Glomerular endothelial cell (primary cell): ENCODE results near the gene DCST1. TPM values are rescaled to one million over a fixed set of nuclear protein-coding genes. Genes with fewer than 3 reads are reported as not detected.

ENCODE experiments used
- DNase-seq: peaks from one replicate; pipeline ENCODE4 v3.0.0-alpha.2; 2011; ENCODE audit warnings: low read depth, low spot score; ENCODE audit errors: extremely low read depth
- total RNA-seq: library from RNA; depleted of rRNA; stranded (reverse); fragments of >200 nt; gene quantifications from 2 replicates; pipeline ENCODE4 v1.2.3, GENCODE V29; 2015

DCST1 gene
- total RNA-seq, 1 donor from 2014 or later: not detected

GRCh38 chr1:155030899-155031298, 2.7 kb upstream of the DCST1 start:
- no peak for DNase-seq

DNA sequence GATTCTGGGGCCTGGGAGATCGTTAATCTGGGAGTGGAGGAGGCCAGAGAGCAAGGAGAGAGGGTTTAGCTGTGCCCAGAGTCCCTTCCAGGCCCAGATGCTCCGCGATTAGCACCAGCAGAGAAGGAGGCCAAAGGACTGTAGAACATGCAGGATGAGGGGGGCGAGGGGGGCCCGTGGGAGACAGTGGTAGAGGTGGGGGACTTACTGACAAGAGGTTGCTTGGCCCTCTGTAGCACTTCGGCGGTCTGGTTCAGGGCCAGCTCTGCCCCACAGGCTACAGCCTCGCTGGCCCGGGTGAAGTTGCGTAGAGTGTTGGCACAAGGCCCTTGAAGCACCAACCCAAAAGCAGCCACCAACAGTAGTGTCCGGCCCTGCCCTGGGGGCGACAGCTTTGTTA, 738 bp upstream of the DCST1 start:
- DNase-seq: no peak

DNA sequence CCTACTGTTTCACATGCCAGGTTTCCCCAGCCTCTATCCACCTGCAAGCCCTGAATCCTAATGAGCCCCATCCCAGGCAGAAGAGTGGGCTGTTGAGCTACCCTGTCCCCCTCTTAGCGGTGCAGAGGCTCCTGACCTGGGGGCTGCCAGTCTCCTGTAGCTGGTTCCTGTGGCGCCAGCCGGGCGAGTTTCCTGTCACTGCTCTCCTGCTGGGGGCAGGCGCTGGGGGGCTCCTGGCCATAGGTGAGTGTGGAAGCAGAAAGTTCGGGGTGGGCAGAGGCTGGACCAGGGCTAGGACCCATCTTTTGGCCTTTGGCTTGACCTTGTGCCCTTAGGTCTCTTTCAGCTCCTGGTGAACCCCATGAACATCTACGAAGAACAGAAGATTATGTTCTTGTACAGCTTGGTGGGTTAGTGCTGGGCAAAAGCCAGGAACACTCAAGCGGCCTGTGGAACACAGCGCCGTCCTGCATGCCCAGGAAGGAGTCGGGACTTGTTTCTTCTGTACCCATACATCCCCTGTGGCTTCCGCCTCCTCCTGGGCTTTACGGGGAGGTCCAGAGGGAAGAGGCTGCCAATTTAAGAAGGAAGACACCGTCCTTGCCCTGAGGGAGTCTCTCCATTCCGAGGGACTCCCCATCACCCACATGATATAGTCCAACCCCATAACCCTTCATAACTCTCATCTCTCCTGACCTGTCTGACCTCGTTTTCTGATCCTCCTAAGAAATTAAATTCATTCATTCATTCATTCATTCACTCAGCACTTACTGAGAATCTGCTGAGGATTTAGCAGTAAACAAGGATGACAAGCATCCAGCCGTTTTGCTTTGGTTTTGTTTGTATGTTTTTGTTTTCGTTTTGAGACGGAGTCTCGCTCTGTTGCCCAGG, 939 bp downstream of the DCST1 start:
- no peak for DNase-seq

- DNase-seq: no peak
These were observed 2.3 kb downstream of the DCST1 start for GRCh38 chr1:155035936-155036335.

GRCh38 chr1:155037043-155037442, 3.4 kb downstream of the DCST1 start:
- DNase-seq: no peak

GRCh38 chr1:155037851-155038441, 4.3 kb downstream of the DCST1 start:
- no peak for DNase-seq

- DNase-seq: no peak
These were observed 5.1 kb downstream of the DCST1 start for GRCh38 chr1:155038602-155039307.

DNA sequence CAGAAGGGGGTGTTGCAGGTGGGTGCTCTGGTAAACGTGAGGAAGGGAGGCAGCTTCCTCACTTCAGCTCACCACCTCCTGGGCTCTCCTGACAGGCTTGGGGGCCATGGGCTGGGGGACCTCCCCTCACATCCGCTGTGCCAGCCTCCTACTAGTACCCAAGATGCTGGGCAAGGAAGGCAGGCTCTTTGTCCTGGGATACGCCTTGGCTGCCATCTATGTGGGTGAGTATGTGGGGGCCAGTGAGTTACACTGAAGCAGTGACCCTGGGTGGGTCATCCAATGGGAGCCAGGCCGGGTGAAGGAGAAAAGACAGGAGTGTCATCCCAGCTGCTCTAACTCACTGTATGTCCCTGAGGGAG, 5.7 kb downstream of the DCST1 start:
- DNase-seq: no peak

GRCh38 chr1:155040358-155041093, 6.9 kb downstream of the DCST1 start:
- DNase-seq: no peak

DNA sequence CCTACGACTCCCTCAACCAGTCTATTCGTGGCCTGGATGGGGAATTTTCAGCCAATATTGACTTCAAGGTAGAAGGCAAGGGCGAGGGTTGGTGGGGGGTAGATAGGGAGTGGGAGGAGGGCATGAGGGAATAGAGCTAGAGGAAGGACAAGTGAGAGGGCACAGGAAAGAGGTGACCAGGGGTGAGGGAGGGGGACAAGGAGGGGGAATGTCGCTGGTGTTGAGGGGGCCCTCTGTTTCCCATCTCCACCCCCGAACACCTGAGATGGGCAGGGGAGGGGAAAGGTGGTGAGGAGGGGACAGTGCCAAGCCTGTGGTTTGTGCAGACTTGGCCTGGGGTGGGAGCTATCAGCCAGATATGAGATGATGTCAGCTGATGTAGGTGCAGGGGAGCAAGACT, 9.2 kb downstream of the DCST1 start:
- no peak for DNase-seq

- DNase-seq: no peak
These were observed 9.7 kb downstream of the DCST1 start for GRCh38 chr1:155043301-155043702.

- DNase-seq: no peak
These were observed 10.2 kb downstream of the DCST1 start for GRCh38 chr1:155043793-155044192.

- no peak for DNase-seq
These were observed 10.7 kb downstream of the DCST1 start for GRCh38 chr1:155044365-155044764.

DNA sequence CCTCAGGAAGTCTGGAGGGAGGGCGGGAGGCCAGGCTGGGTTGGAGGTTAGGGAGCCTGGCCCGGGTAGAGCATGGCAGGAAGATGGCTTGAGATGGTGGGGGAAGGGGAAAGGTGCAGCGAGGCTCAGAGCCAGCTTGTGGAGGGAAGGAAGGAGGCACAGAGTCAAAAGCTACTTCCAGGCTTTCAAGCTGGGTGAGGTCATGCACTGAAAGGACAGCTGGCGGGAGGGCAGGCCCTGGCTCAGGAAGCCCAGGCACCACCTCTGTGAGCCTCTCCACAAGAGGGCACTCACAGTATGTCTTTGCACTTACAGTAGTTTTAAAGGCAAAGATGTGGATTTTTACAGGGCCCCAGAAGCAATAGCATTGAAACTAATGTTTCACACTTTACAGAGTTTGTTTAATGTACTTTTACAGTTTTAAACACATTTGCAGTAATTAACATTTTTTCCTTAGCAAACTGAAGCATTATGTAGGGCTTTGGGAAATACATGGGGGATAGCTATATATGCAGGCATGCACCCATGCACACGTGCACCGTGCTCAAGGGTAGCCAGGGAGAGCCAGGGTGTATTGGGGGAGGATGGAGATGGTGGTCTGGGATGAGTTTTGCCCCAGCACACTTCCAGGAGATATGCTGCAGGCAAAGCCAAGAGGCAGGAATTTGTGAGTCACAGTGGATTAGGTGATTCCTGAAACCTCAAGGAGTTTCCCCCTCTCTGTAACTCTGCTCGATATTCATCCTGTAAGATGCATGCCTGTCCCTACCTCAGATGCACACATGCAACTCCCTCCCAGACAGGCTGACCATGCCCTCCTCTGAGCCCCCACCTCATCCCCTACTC, 11.4 kb downstream of the DCST1 start:
- DNase-seq: peak; percentile 57

DNA sequence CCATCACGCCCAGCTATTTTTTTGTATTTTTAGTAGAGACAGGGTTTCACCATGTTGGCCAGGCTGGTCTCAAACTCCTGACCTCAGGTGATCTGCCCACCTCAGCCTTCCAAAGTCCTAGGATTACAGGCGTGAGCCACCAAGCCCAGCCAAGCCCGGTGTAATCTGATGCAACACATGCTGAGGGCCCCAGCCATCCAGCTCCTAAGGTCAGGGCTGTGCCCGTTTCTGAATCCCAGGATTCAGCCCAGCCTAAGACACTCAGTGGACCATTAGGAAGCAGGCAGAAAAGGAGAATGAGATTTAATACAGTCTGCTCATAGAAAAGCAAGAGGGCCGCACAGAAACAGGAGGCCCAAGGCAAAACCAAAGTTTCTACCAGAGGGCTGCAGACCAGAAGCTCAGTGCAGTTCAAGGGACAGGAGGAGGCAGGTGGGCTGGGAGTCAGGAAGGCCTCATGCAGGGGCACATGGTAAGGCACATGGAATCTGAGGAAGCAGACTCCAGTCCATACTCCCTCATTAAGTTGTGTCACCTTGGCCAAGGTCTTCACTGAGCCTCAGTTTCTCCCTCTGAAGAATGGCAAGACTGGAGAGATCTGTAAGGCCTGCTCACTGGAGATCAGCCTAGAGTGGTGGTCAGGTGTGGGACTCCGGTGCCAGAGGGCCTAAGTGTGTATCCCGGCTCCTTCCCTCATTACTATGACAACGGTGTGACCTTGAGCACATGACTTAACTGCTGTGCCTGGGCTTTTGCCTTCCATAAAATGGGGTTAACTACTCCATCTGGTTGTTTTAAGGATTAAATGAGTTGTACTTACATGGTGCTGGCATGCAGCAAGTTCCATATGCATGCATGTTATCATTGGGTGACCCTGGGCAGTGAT, 15.1 kb downstream of the DCST1 start:
- DNase-seq: no peak

DNA sequence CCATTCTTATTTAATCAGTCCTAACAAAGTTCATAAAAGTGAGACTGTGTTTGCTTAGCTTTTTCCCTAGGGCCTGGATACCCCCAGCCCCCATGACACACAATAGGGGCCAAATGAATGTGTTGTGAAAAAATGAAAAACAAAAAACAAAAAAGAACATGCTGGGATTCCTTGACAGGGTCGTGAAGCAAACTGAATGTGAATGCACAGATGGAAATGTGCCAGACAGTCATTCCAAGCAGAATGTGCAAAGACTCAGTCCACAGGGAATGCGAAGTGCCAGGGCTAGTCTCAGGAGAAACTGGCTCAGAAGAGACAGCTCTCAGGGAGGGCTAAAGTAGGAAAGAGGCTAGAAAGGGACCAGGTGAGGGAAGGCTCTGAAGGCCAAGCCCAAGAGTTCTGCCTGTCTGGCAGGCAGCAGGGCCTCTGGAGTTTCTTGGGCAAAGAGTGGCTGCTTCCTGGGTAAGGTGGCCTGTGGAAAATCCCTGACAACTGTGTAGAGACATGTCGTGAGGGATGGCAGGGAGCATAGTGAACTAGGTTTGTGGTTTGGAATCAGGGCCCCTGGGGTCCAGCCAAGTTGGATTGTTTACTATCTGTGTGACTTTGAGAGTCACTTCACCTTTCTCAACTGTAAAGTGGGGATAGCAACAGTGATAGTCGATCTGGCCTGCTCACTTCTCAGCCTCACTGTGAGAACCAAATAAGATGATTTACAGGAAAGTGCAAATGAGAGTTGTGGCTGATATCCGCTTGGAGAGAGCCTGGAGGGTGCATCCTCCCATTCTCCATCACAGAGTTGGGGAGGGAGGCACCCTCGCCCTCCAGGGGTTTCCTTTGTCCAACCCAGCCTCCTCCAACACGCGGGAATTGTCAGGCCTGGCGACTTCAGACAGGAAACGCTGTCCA, 16.3 kb downstream of the DCST1 start:
- no peak for DNase-seq

- DNase-seq: no peak
These were observed 17.1 kb downstream of the DCST1 start, which contains the start of gene ADAM15 for GRCh38 chr1:155050560-155051341. ADAM15 (plus strand) TSS chr1:155051316; CDS start chr1:155051387, 71 bp downstream.
